ENCODE results near the gene DCUN1D1. TPM values are rescaled to one million over a fixed set of nuclear protein-coding genes. Genes with fewer than 3 reads are reported as not detected.

The DCUN1D1 gene
- total RNA-seq, 1 donor, result 10.0 TPM

- DNase-seq (ENCODE audit: low read depth in 2 of 3, low spot score in 2 of 3), result no peak
Observed at GRCh38 chr3:182973047-182973446, 7.3 kb downstream of the DCUN1D1 start.

DNA sequence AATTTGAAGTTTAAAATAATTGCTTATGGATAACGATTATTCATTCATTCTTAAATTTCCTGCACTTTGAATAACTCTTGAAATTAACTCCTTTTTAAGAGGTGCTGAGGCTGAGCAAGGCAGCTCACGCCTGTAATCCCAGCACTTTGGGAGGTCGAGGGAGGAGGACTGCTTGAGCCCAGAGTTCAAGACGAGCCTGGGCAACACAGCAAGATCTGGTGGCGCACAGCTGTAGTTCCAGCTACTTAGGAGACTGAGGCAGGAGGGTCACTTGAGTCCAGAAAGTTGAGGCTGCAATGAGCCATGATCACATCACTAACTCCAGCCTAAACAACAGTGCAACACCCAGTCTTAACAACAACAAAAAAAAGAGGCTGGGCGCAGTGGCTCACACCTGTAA, 8.0 kb downstream of the DCUN1D1 start:
- no peak for DNase-seq (ENCODE audit: low read depth in 2 of 3, low spot score in 2 of 3)

- no peak for DNase-seq (ENCODE audit: low read depth in 2 of 3, low spot score in 2 of 3)
Observed at GRCh38 chr3:182971637-182972036, 8.7 kb downstream of the DCUN1D1 start.

- DNase-seq (ENCODE audit: low read depth in 2 of 3, low spot score in 2 of 3), result no peak
Observed at GRCh38 chr3:182970811-182971418, 9.4 kb downstream of the DCUN1D1 start.

GRCh38 chr3:182969853-182970252, 10.5 kb downstream of the DCUN1D1 start:
- no peak for DNase-seq (ENCODE audit: low read depth in 2 of 3, low spot score in 2 of 3)

DNA sequence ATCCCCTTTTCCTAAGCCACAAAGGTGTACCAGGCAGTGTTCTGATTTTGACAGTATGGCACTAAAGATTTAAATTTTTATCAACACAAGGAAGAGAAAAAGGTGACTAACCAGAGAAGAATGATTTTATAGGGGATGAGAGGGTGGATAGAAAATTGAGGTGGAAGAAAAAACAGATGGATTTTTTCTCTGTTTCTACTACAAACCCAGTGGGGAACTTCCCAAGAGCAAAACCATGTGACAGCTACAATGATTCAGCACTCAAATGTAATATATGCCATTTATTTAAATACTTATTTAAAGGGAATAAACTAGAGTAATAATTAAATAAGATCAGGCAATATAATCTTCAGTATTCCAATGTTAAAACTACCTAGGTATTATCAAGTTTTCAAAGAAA, 11.1 kb downstream of the DCUN1D1 start:
- DNase-seq (ENCODE audit: low read depth in 2 of 3, low spot score in 2 of 3), result peak in 2 of 3 donors; percentile 37 to 46

- DNase-seq (ENCODE audit: low read depth in 2 of 3, low spot score in 2 of 3), result peak in 1 of 3 donors; percentile 43
Observed at GRCh38 chr3:182967218-182968204, 12.8 kb downstream of the DCUN1D1 start.

DNA sequence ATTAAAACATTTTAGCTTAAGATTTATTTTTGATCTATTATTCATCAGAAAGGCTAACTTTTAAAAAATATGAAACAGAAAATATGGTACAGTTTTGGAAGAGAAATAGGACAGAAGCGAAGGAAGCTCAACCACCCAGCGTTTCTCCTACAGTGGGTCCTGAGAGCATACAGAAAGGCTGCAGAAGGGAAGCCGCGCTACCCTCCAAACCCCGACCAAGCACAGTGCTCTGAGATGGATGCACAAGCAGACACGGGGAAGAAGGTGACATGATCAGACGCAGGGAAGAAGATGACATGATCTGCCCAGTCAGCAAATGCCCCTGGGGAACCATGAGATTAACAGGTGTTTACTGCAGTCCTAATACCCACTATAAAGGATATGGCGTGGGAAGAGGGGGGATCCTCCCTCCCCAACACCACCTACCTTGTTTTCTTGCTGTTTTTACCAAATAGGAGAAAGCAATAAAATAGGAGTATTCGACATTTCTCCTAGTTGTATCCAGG, 14.4 kb downstream of the DCUN1D1 start:
- DNase-seq (ENCODE audit: low read depth in 2 of 3, low spot score in 2 of 3), result no peak

DNA sequence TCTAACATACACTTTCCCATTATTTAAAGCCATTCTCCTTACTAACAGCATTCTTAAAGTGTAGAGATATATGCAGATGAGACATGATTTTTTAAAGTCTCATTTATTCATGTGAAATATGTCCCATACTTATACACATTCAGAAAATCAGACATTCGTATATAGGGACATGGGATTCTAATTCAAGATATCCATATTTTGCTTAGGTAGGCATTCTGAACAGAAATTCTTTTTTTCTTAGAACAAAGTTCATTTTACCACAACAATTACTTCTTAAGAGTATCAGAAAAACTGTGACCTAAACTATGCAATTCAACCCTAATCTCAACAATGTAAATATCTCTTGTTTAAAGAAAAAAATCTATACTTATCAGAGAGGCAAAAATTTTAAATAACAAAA, 16.2 kb downstream of the DCUN1D1 start:
- DNase-seq (ENCODE audit: low read depth in 2 of 3, low spot score in 2 of 3), result no peak

GRCh38 chr3:182962166-182962565, 18.2 kb downstream of the DCUN1D1 start:
- DNase-seq (ENCODE audit: low read depth in 2 of 3, low spot score in 2 of 3), result no peak

DNA sequence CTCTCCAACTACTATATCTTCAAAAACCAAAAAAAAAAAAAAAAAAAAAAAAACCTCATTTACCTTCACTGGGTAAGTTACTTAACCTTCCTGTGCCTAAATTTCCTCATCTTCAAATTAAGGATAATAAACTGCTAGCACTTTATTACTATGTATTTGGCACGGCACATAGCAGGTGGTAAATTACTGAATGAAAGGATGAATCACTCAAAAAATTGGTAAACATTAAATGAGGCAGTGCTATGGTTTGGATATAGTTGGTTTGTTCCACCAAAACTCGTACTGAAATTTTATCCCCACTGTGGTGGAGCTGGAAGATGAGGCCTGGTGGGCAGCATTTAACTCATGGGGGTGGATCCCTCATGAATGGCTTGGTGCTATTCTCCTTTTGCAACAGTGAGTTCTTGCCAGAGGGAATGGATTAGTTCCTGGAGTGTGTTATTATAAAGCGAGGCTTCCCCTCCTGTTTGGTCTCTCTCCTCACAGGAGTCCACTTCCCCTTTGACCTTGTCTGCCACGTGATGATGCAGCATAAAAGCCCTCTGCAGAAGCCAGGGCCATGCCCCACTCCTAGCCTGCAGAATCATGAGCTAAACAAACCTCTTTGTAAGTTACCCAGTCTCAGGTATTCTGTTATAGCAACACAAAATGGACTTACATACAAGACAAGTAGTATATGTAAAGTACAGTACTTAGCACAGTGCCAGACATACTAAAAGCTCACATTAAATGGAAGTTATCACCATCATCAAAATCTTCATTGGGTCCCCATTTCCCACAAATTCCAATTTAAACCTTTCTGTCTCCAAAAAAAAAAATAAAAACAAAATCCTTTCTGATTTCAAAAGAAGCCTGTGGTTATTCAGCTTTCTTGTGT, 20.6 kb downstream of the DCUN1D1 start:
- no peak for DNase-seq (ENCODE audit: low read depth in 2 of 3, low spot score in 2 of 3)

- no peak for DNase-seq (ENCODE audit: low read depth in 2 of 3, low spot score in 2 of 3)
Observed at GRCh38 chr3:182957676-182958266, 22.6 kb downstream of the DCUN1D1 start.

DNA sequence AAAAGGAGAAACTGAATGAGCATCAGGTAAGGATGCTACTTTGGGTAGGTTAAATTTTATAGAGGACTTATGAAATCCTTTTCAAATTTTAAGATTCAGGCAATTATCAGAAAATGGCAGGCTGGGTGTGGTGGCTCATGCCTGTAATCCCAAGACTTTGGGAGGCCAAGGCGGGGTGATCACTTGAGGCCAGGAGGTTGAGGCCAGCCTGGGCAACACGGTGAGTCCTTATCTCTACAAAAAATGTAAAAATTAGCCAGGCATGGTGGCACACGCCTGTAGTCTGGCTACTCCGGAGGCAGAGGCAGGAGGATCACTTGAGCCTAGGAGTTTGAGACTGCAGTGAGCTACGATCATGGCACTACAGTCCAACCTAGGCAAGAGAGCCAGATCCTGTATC, 23.1 kb downstream of the DCUN1D1 start:
- no peak for DNase-seq (ENCODE audit: low read depth in 2 of 3, low spot score in 2 of 3)

GRCh38 chr3:182954553-182955235, 25.6 kb downstream of the DCUN1D1 start:
- DNase-seq (ENCODE audit: low read depth in 2 of 3, low spot score in 2 of 3), result no peak

DNA sequence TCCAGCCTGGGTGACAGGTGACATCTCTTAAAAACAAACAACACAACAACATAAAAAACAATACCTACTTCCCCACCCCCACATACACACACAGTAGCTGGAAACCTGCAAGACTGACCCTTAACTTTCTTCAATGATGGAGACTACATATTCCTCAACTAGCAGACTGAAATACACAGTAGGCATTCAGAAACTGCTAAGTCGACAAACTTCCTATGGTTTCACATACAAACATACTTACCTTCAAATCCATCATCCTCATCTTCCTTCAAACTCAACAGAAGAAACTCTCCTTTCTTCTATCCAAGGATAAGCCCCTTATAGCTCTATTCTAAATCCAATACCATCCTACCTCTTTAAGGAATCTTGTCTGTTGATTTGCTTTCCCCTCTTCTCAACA, 30.6 kb downstream of the DCUN1D1 start:
- no peak for DNase-seq (ENCODE audit: low read depth in 2 of 3, low spot score in 2 of 3)

- DNase-seq (ENCODE audit: low read depth in 2 of 3, low spot score in 2 of 3), result no peak
Observed at GRCh38 chr3:182948305-182948704, 32.0 kb downstream of the DCUN1D1 start.

- DNase-seq (ENCODE audit: low read depth in 2 of 3, low spot score in 2 of 3), result peak in 1 of 3 donors; percentile 40
Observed at GRCh38 chr3:182947888-182948287, 32.5 kb downstream of the DCUN1D1 start.

- no peak for DNase-seq (ENCODE audit: low read depth in 2 of 3, low spot score in 2 of 3)
Observed at GRCh38 chr3:182941719-182942118, 38.6 kb downstream of the DCUN1D1 start.

- DNase-seq (ENCODE audit: low read depth in 2 of 3, low spot score in 2 of 3), result no peak
Observed at GRCh38 chr3:182940266-182940808, 40.0 kb downstream of the DCUN1D1 start.
